Astrocyte (in vitro differentiated cells and primary cell): ENCODE data around the gene SDK1. TPM values are rescaled to one million over a fixed set of nuclear protein-coding genes. Genes with fewer than 3 reads are reported as not detected.

ENCODE experiments used
- DNase-seq: peaks from one replicate; pipeline ENCODE4 v3.0.0-alpha.2; 2010; ENCODE audit warnings: low read depth
- FAIRE-seq: peaks from 2 replicates; lab custom pipeline; 2011; peaks lifted over from hg19 to GRCh38; lab: Jason Lieb, UNC
- H2AFZ ChIP-seq: 2 replicates; pipeline ENCODE4 v1.6.0; 2012; ENCODE audit warnings: low read depth, low read length, inconsistent platforms
- H3K27ac ChIP-seq: 2 replicates; pipeline ENCODE4 v1.5.1; 2011; ENCODE audit warnings: low read depth, low read length, inconsistent platforms
- H3K27me3 ChIP-seq: 2 replicates; pipeline ENCODE4 v1.6.0; 2011; ENCODE audit warnings: low read length, inconsistent platforms; ENCODE audit not compliant: insufficient read depth
- H3K36me3 ChIP-seq: 2 replicates; pipeline ENCODE4 v1.5.1; 2011; ENCODE audit warnings: low read length, inconsistent platforms; ENCODE audit not compliant: insufficient read depth
- H3K4me1 ChIP-seq: 2 replicates; pipeline ENCODE4 v1.5.1; 2011; ENCODE audit warnings: low read length, inconsistent platforms; ENCODE audit not compliant: insufficient read depth
- H3K4me2 ChIP-seq: 2 replicates; pipeline ENCODE4 v1.6.0; 2012; ENCODE audit warnings: low read length, inconsistent platforms
- H3K4me3 ChIP-seq: 2 replicates; pipeline ENCODE4 v1.5.1; 2011; ENCODE audit warnings: low read depth, mild to moderate bottlenecking, low read length, inconsistent platforms; ENCODE audit not compliant: insufficient read depth
- H3K79me2 ChIP-seq: 2 replicates; pipeline ENCODE4 v1.6.0; 2012; ENCODE audit warnings: mild to moderate bottlenecking, low read length, inconsistent platforms; ENCODE audit not compliant: insufficient read depth
- H3K9ac ChIP-seq: 2 replicates; pipeline ENCODE4 v1.6.0; 2012; ENCODE audit warnings: mild to moderate bottlenecking, low read length, inconsistent platforms
- H3K9me3 ChIP-seq: 2 replicates; pipeline ENCODE4 v1.5.1; 2012; ENCODE audit warnings: low read depth, mild to moderate bottlenecking, low read length, inconsistent platforms; ENCODE audit not compliant: insufficient read depth
- H4K20me1 ChIP-seq: 2 replicates; pipeline ENCODE4 v1.6.0; 2012; ENCODE audit warnings: low read length, inconsistent platforms; ENCODE audit not compliant: insufficient read depth
- H3K27ac Mint-ChIP-seq: one replicate; pipeline ENCODE4 v1.8.0; 2021; ENCODE audit warnings: mild to moderate bottlenecking, mixed read lengths; ENCODE audit not compliant: unreplicated experiment
- H3K27me3 Mint-ChIP-seq: one replicate; pipeline ENCODE4 v1.8.0; 2021; ENCODE audit warnings: low read depth, mixed read lengths; ENCODE audit not compliant: unreplicated experiment
- H3K36me3 Mint-ChIP-seq: one replicate; pipeline ENCODE4 v1.8.0; 2021; ENCODE audit warnings: low read depth, mixed read lengths; ENCODE audit not compliant: unreplicated experiment
- H3K4me1 Mint-ChIP-seq: one replicate; pipeline ENCODE4 v1.8.0; 2021; ENCODE audit warnings: low read depth, mixed read lengths; ENCODE audit not compliant: unreplicated experiment
- H3K4me3 Mint-ChIP-seq: one replicate; pipeline ENCODE4 v1.8.0; 2021; ENCODE audit warnings: mild to moderate bottlenecking, moderate library complexity, mixed read lengths; ENCODE audit not compliant: unreplicated experiment
- H3K9me3 Mint-ChIP-seq: one replicate; pipeline ENCODE4 v1.8.0; 2021; ENCODE audit warnings: mild to moderate bottlenecking, mixed read lengths; ENCODE audit not compliant: unreplicated experiment
- EZH2 ChIP-seq: IDR thresholded peaks from 2 replicates; pipeline ENCODE4 v1.6.1; 2012; ENCODE audit warnings: mild to moderate bottlenecking, low read length, inconsistent platforms; ENCODE audit not compliant: insufficient read depth
- total RNA-seq: library from RNA; stranded (reverse); gene quantifications from 2 replicates; pipeline ENCODE4 v1.2.1, GENCODE V29; 2021
- TF ChIP-seq, protein P1 (sequence below): IDR thresholded peaks from 2 replicates; pipeline ENCODE4 v1.5.1; 2011; ENCODE audit warnings: low read depth, mild to moderate bottlenecking, inconsistent platforms, low read length, moderate library complexity; ENCODE audit not compliant: insufficient read depth

SDK1 gene
- total RNA-seq, 1 donor from 2014 or later, result 4.2 TPM

DNA sequence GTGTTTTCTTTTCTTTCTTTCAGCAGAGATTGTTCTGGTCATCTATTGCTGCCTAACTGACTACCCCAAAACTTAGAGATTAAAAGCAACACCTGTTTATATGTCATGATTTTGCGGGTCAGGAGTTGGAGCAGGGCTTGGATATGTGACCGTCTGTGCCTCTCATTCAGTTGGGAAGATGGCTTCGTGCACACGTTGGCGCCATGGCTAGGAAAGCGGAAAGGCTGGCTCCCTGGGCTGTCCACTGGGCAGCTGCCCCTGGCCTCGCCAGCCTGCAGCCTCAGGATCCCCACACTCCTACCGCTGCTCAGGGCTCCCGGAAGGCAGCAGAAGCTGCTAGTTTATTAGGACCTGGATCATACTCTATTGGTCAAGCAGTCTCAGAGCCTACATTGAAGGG, 742.9 kb downstream of the SDK1 start:
- DNase-seq, result no peak
- H3K9ac ChIP-seq, result no peak overlapping the region
- no peak overlapping the region for H3K4me2 ChIP-seq
- H3K4me1 Mint-ChIP-seq, result no peaks in the 10 kb centered on the region
- no peaks in the 10 kb centered on the region for H4K20me1 ChIP-seq
- H3K79me2 ChIP-seq, result no peaks in the 10 kb centered on the region
- no peaks in the 10 kb centered on the region for H3K9me3 Mint-ChIP-seq
- H3K27ac ChIP-seq, result no peak overlapping the region
- no peaks in the 10 kb centered on the region for H3K4me1 ChIP-seq
- FAIRE-seq, result no peak
- no peaks in the 10 kb centered on the region for H3K27me3 ChIP-seq
- H3K36me3 ChIP-seq, result no peaks in the 10 kb centered on the region
- H3K27ac Mint-ChIP-seq, result no peak overlapping the region
- no peak overlapping the region for H3K4me3 Mint-ChIP-seq
- H3K27me3 Mint-ChIP-seq, result peaks cover 16% of the 10 kb centered on the region
- no peak overlapping the region for H2AFZ ChIP-seq
- no peaks in the 10 kb centered on the region for H3K36me3 Mint-ChIP-seq
- no peaks in the 10 kb centered on the region for H3K9me3 ChIP-seq
- H3K4me3 ChIP-seq, result no peak overlapping the region
- TF ChIP-seq, protein P1, sequence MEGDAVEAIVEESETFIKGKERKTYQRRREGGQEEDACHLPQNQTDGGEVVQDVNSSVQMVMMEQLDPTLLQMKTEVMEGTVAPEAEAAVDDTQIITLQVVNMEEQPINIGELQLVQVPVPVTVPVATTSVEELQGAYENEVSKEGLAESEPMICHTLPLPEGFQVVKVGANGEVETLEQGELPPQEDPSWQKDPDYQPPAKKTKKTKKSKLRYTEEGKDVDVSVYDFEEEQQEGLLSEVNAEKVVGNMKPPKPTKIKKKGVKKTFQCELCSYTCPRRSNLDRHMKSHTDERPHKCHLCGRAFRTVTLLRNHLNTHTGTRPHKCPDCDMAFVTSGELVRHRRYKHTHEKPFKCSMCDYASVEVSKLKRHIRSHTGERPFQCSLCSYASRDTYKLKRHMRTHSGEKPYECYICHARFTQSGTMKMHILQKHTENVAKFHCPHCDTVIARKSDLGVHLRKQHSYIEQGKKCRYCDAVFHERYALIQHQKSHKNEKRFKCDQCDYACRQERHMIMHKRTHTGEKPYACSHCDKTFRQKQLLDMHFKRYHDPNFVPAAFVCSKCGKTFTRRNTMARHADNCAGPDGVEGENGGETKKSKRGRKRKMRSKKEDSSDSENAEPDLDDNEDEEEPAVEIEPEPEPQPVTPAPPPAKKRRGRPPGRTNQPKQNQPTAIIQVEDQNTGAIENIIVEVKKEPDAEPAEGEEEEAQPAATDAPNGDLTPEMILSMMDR, result no peak
- no peak for TF ChIP-seq EZH2

DNA sequence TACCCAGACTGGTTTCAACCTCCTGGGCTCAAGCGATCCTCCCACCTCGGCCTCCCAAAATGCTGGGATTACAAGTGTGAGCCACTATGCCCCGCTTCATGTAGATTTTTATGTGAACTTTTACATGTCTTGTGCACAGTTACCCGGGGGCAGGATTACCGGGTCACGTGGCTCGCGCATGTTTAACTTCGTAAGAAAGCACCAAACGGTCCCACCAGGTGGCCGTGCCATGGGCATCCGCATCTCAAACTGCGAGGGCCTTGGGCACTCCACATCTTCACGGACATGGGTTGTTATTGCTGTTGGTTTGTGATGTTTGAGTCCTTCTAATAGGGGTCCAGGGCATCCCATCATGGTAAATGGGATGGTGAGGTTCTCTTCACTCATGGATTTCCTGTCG, 744.4 kb downstream of the SDK1 start:
- DNase-seq, result no peak
- H3K4me1 ChIP-seq, result no peaks in the 10 kb centered on the region
- H3K9me3 ChIP-seq, result no peaks in the 10 kb centered on the region

GRCh38 chr7:4045975-4046374, 744.9 kb downstream of the SDK1 start:
- peaks cover 15% of the 10 kb centered on the region for H3K27me3 Mint-ChIP-seq
- H3K27me3 ChIP-seq, result no peaks in the 10 kb centered on the region
- no peak overlapping the region for H3K4me3 Mint-ChIP-seq
- H3K27ac Mint-ChIP-seq, result no peak overlapping the region
- H3K9ac ChIP-seq, result no peak overlapping the region
- H3K4me2 ChIP-seq, result no peak overlapping the region
- H3K4me1 ChIP-seq, result no peaks in the 10 kb centered on the region
- no peaks in the 10 kb centered on the region for H4K20me1 ChIP-seq
- no peaks in the 10 kb centered on the region for H3K36me3 ChIP-seq
- no peak overlapping the region for H3K27ac ChIP-seq
- no peaks in the 10 kb centered on the region for H3K9me3 ChIP-seq
- H3K79me2 ChIP-seq, result no peaks in the 10 kb centered on the region
- no peaks in the 10 kb centered on the region for H3K36me3 Mint-ChIP-seq
- FAIRE-seq (no peak), DNase-seq (no peak)
- no peaks in the 10 kb centered on the region for H3K9me3 Mint-ChIP-seq
- H3K4me1 Mint-ChIP-seq, result no peaks in the 10 kb centered on the region
- H2AFZ ChIP-seq, result no peak overlapping the region
- H3K4me3 ChIP-seq, result no peak overlapping the region
- TF ChIP-seq EZH2, result no peak
- TF ChIP-seq, protein P1, result no peak

More for the DNA sequence above, 744.4 kb downstream of the SDK1 start:
- no peaks in the 10 kb centered on the region for H3K27me3 ChIP-seq
- H3K4me2 ChIP-seq, result no peak overlapping the region
- no peak for FAIRE-seq
- peaks cover 16% of the 10 kb centered on the region for H3K27me3 Mint-ChIP-seq
- H3K79me2 ChIP-seq, result no peaks in the 10 kb centered on the region
- no peak overlapping the region for H3K4me3 Mint-ChIP-seq
- no peaks in the 10 kb centered on the region for H3K36me3 Mint-ChIP-seq
- H3K27ac ChIP-seq, result no peak overlapping the region
- H2AFZ ChIP-seq, result no peak overlapping the region
- no peaks in the 10 kb centered on the region for H4K20me1 ChIP-seq
- no peaks in the 10 kb centered on the region for H3K36me3 ChIP-seq
- H3K27ac Mint-ChIP-seq, result no peak overlapping the region
- H3K9me3 Mint-ChIP-seq, result no peaks in the 10 kb centered on the region
- TF ChIP-seq EZH2, result no peak
- TF ChIP-seq, protein P1, result no peak
- no peak overlapping the region for H3K4me3 ChIP-seq
- H3K4me1 Mint-ChIP-seq, result no peaks in the 10 kb centered on the region
- no peak overlapping the region for H3K9ac ChIP-seq
